Osteoblast (primary cell): Measurements from ENCODE around the gene ZBTB17. TPM values are rescaled to one million over a fixed set of nuclear protein-coding genes. Genes with fewer than 3 reads are reported as not detected.
"Not testable (repeated sequence)": the region's sequence is repeated elsewhere in the genome, so short reads cannot be mapped to it uniquely, and the experiment has no call there.

ENCODE experiments used
- DNase-seq: peaks from one replicate; pipeline ENCODE4 v3.0.0; 2011; ENCODE audit warnings: low spot score, mixed read lengths; ENCODE audit not compliant: insufficient read length; ENCODE audit errors: missing footprints
- H2AFZ ChIP-seq: 2 replicates; pipeline ENCODE4 v1.6.0; 2011; ENCODE audit warnings: mild to moderate bottlenecking, low read length
- H3K27ac ChIP-seq: 2 replicates; pipeline ENCODE4 v1.5.1; 2011; ENCODE audit warnings: mild to moderate bottlenecking, low read depth, low read length, moderate library complexity
- H3K27me3 ChIP-seq: 2 replicates; pipeline ENCODE4 v1.6.0; 2012; ENCODE audit warnings: mild to moderate bottlenecking, control low read depth, inconsistent platforms, low read length, moderate library complexity; ENCODE audit not compliant: insufficient read depth
- H3K36me3 ChIP-seq: 2 replicates; pipeline ENCODE4 v1.5.1; 2011; ENCODE audit warnings: mild to moderate bottlenecking, low read length, control low read depth, moderate library complexity; ENCODE audit not compliant: insufficient read depth
- H3K4me1 ChIP-seq: 2 replicates; pipeline ENCODE4 v1.5.1; 2011; ENCODE audit warnings: mild to moderate bottlenecking, low read length, control low read depth, moderate library complexity; ENCODE audit not compliant: insufficient read depth
- H3K4me2 ChIP-seq: 2 replicates; pipeline ENCODE4 v1.6.0; 2011; ENCODE audit warnings: mild to moderate bottlenecking, low read length; ENCODE audit not compliant: insufficient read depth
- H3K4me3 ChIP-seq: fragments of 200-600 bp; sonication (generic); 3 replicates; pipeline ENCODE4 v1.5.1; 2012; ENCODE audit warnings: mild to moderate bottlenecking, low read length, inconsistent platforms; ENCODE audit not compliant: insufficient read depth
- H3K79me2 ChIP-seq: 2 replicates; pipeline ENCODE4 v1.6.0; 2012; ENCODE audit warnings: mild to moderate bottlenecking, low read length, control low read depth, inconsistent platforms; ENCODE audit not compliant: insufficient read depth
- H3K9me3 ChIP-seq: 2 replicates; pipeline ENCODE4 v1.5.1; 2011; ENCODE audit warnings: low read depth, low read length, control low read depth
- H4K20me1 ChIP-seq: 2 replicates; pipeline ENCODE4 v1.6.0; 2012; ENCODE audit warnings: mild to moderate bottlenecking, low read length, control low read depth; ENCODE audit not compliant: insufficient read depth
- total RNA-seq: library from RNA; depleted of rRNA; stranded (reverse); fragments of >200 nt; gene quantifications from 2 replicates; pipeline ENCODE4 v1.2.3, GENCODE V29; 2012
- TF ChIP-seq, protein P1 (sequence below): IDR thresholded peaks from 2 replicates; pipeline ENCODE4 v1.5.1; 2011; ENCODE audit warnings: mild to moderate bottlenecking, low read depth, low read length, moderate library complexity; ENCODE audit errors: extremely low read depth

The ZBTB17 gene
- total RNA-seq, 1 donor, result 29.7 TPM

DNA sequence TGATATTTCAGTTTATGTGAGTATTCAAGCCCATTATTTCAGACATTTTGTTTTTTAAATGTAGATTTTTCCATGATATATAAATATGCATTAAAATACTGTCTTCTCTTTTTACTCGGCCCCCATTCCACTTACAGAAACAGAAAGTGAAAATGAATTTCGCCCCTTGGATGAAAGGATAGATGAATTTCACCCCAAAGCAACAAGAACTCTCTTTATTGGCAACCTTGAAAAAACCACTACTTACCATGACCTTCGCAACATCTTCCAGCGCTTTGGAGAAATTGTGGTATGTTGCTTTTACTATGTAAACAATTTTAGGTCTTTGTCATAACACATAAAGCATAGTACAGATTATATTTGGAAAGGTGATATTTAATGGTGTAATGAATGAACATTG, 59.9 kb downstream of the ZBTB17 start:
- Histone ChIP-seq H3K4me2 (peak overlapping the region; percentile 81), H3K79me2 (peaks cover 27% of the 10 kb centered on the region)
- peak; percentile 57 for DNase-seq

DNA sequence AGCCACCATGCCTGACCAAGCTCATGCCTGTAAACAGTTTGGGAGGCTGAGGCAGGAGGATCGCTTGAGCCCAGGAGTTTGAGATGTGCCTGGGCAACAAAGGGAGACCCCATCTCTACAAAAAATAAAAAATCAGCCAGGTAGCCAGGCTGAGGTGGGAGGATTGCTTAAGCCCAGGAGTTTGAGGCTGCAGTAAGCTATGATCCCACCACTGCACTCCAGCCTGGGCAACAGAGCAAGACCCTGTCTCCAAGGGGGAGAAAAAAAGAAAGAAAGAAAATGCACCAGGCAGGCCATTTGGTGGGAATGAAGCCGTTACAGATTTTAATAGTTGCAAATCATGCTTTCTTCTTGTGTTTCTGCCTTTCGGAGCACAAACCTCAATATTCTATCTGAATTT, 62.3 kb downstream of the ZBTB17 start:
- H3K27ac ChIP-seq, H3K27me3 ChIP-seq, H4K20me1 ChIP-seq, H3K4me2 ChIP-seq, H3K9me3 ChIP-seq, H3K4me3 ChIP-seq, DNase-seq, H2AFZ ChIP-seq: not testable (repeated sequence)
- Histone ChIP-seq H3K36me3 (peaks cover 22% of the 10 kb centered on the region), H3K4me1 (peaks cover 18% of the 10 kb centered on the region), H3K79me2 (peaks cover 36% of the 10 kb centered on the region)

More for the DNA sequence above, 59.9 kb downstream of the ZBTB17 start:
- TF ChIP-seq, protein P1, sequence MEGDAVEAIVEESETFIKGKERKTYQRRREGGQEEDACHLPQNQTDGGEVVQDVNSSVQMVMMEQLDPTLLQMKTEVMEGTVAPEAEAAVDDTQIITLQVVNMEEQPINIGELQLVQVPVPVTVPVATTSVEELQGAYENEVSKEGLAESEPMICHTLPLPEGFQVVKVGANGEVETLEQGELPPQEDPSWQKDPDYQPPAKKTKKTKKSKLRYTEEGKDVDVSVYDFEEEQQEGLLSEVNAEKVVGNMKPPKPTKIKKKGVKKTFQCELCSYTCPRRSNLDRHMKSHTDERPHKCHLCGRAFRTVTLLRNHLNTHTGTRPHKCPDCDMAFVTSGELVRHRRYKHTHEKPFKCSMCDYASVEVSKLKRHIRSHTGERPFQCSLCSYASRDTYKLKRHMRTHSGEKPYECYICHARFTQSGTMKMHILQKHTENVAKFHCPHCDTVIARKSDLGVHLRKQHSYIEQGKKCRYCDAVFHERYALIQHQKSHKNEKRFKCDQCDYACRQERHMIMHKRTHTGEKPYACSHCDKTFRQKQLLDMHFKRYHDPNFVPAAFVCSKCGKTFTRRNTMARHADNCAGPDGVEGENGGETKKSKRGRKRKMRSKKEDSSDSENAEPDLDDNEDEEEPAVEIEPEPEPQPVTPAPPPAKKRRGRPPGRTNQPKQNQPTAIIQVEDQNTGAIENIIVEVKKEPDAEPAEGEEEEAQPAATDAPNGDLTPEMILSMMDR, result no peak
- Histone ChIP-seq H3K27ac (peak overlapping the region; percentile 63), H4K20me1 (no peaks in the 10 kb centered on the region), H3K36me3 (peaks cover 16% of the 10 kb centered on the region), H2AFZ (no peak overlapping the region), H3K27me3 (no peaks in the 10 kb centered on the region), H3K4me3 (peak overlapping the region; percentile 54), H3K4me1 (peaks cover 31% of the 10 kb centered on the region), H3K9me3 (no peaks in the 10 kb centered on the region)

DNA sequence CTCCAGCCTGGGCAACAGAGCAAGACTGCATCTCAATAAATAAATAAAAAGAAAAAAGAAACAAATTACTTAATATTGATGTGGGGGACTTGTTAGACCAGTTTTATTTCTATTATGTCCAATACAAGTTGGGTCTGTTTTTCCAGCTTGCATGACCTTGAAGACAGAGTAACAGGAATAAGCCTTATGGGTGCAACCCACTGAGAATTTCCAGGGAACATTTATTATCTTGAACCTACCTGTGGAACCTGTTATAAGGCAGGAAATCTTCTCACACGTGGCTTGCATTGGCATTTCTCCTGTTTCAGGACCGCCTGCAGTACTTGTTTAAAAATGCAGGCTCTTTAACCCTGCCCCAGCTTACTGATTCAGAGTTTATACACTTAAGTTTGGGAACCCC, 64.0 kb downstream of the ZBTB17 start:
- Histone ChIP-seq H3K4me3 (no peak overlapping the region), H3K9me3 (no peaks in the 10 kb centered on the region), H4K20me1 (no peaks in the 10 kb centered on the region), H3K36me3 (peaks cover 22% of the 10 kb centered on the region), H3K4me2 (no peak overlapping the region), H2AFZ (no peak overlapping the region), H3K27me3 (no peaks in the 10 kb centered on the region), H3K4me1 (peaks cover 13% of the 10 kb centered on the region), H3K79me2 (peaks cover 47% of the 10 kb centered on the region), H3K27ac (no peak overlapping the region)
- TF ChIP-seq, protein P1, result no peak
- peak; percentile 14 for DNase-seq

DNA sequence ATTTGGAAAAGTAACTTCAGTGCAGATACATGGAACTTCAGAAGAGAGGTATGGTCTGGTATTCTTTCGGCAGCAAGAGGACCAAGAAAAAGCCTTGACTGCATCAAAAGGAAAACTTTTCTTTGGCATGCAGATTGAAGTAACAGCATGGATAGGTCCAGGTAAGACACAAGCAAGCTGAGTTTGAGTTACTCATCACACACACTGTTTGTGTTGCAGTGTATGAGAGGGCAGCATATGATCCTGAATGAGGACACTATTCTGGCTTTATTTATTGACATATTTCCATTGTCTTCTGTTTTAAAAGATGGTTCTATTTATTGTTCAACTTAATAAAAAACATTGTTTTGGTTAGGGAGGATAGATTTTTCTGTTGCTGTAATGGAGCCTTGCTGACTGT, 64.8 kb downstream of the ZBTB17 start:
- TF ChIP-seq, protein P1, result no peak
- no peak overlapping the region for H3K4me3 ChIP-seq
- no peaks in the 10 kb centered on the region for H3K9me3 ChIP-seq
- peaks cover 7% of the 10 kb centered on the region for H3K4me1 ChIP-seq
- H3K79me2 ChIP-seq, result peaks cover 54% of the 10 kb centered on the region
- no peak overlapping the region for H3K4me2 ChIP-seq
- H3K27me3 ChIP-seq, result no peaks in the 10 kb centered on the region
- no peaks in the 10 kb centered on the region for H4K20me1 ChIP-seq
- H2AFZ ChIP-seq, result no peak overlapping the region
- no peak for DNase-seq
- H3K36me3 ChIP-seq, result peaks cover 22% of the 10 kb centered on the region
- H3K27ac ChIP-seq, result no peak overlapping the region
